ENCODE measurements around the gene ENO3. TPM values are rescaled to one million over a fixed set of nuclear protein-coding genes. Genes with fewer than 3 reads are reported as not detected.

Gene ENO3
- total RNA-seq, 1 experiment from 2014 or later = 29.0 TPM

GRCh38 chr17:4938688-4939545 lies 12.0 kb upstream of the ENO3 start:
- Histone ChIP-seq H3K4me1 (replicated peaks; ENCODE audit: insufficient read depth) (peaks cover 30% of the 10 kb centered on the region), H4K20me1 (ENCODE audit: insufficient read depth) (peaks cover 4% of the 10 kb centered on the region), H3K27ac (peak overlapping the region; percentile 87), H3K9me3 (ENCODE audit: insufficient read depth, low read depth) (no peaks in the 10 kb centered on the region), H3K79me2 (ENCODE audit: low read depth) (peaks cover 52% of the 10 kb centered on the region), H3K36me3 (ENCODE audit: low read depth) (peaks cover 18% of the 10 kb centered on the region), H3F3A (ENCODE audit: insufficient read depth, low read depth) (peaks cover 61% of the 10 kb centered on the region), H3K27me3 (ENCODE audit: insufficient read depth, low read depth) (no peaks in the 10 kb centered on the region), H3K4me2 (peak overlapping the region; percentile 100), H2AFZ (peak overlapping the region; percentile 92), H3K4me3 (peak overlapping the region; percentile 93), H3K9me2 (ENCODE audit: insufficient read depth) (no peaks in the 10 kb centered on the region)
- CTCF ChIA-PET = interaction anchor here (0.6 to 0.7 kb wide), 2 partner anchors 16 to 156 kb away, joined by 3 to 6 read pairs; no protein-coding TSS in a partner anchor
- no peak for DNase-seq
- TF ChIP-seq CTCF (conservative IDR thresholded peaks at IDR 0.05) (no peak), EZH2 (IDR thresholded peaks at IDR 0.05; ENCODE audit: low read depth) (no peak)
- POLR2A ChIA-PET (ENCODE audit: unreplicated experiment) = interaction anchor here (2.3 kb wide), 1 partner anchor 28 kb away, joined by 19 read pairs; the partner anchor contains the start of gene SPAG7
- intact Hi-C loops (cut with micrococcal nuclease; ENCODE audit: unreplicated experiment) = loop anchor here (1.0 kb wide), 1 partner anchor 30 kb away; no protein-coding TSS in a partner anchor
- BruUV-seq (replicated peaks) = TSS peak; percentile 5

GRCh38 chr17:4939546-4939795 lies 11.4 kb upstream of the ENO3 start:
- no TSS peak for BruUV-seq (replicated peaks)
- Histone ChIP-seq H2AFZ (peak overlapping the region; percentile 92), H4K20me1 (ENCODE audit: insufficient read depth) (peaks cover 8% of the 10 kb centered on the region), H3K4me3 (peak overlapping the region; percentile 93), H3K9me2 (ENCODE audit: insufficient read depth) (no peaks in the 10 kb centered on the region), H3F3A (ENCODE audit: insufficient read depth, low read depth) (peaks cover 61% of the 10 kb centered on the region), H3K9me3 (ENCODE audit: insufficient read depth, low read depth) (no peaks in the 10 kb centered on the region), H3K4me1 (replicated peaks; ENCODE audit: insufficient read depth) (peaks cover 24% of the 10 kb centered on the region), H3K4me2 (peak overlapping the region; percentile 100), H3K79me2 (ENCODE audit: low read depth) (peaks cover 58% of the 10 kb centered on the region), H3K36me3 (ENCODE audit: low read depth) (peaks cover 18% of the 10 kb centered on the region), H3K27ac (peak overlapping the region; percentile 87), H3K27me3 (ENCODE audit: insufficient read depth, low read depth) (no peaks in the 10 kb centered on the region)
- CTCF ChIA-PET = interaction anchor here (0.7 kb wide), 1 partner anchor 16 kb away, joined by 6 read pairs; no protein-coding TSS in a partner anchor
- POLR2A ChIA-PET (ENCODE audit: unreplicated experiment) = interaction anchor here (0.6 to 2.3 kb wide), 4 partner anchors 9 to 47 kb away, joined by 3 to 20 read pairs (median 16); partner anchors contain the start of genes PFN1 and SPAG7
- intact Hi-C loops (cut with micrococcal nuclease; ENCODE audit: unreplicated experiment) = loop anchor here (1.0 kb wide), 1 partner anchor 30 kb away; no protein-coding TSS in a partner anchor
- no peak for TF ChIP-seq EZH2 (IDR thresholded peaks at IDR 0.05; ENCODE audit: low read depth)
- no peak for TF ChIP-seq CTCF (conservative IDR thresholded peaks at IDR 0.05)
- no peak for DNase-seq

GRCh38 chr17:4939796-4940554 lies 10.9 kb upstream of the ENO3 start, which contains the start of the genes RNF167 and SLC25A11:
Gene RNF167 (plus strand): TSS chr17:4940268. CDS start chr17:4940910, 642 bp downstream.
Gene SLC25A11 (minus strand): TSS chr17:4940046. CDS start chr17:4939910, 136 bp downstream.
- POLR2A ChIA-PET (ENCODE audit: unreplicated experiment) = interaction anchor here (0.5 to 2.3 kb wide), 8 partner anchors 8 to 418 kb away, joined by 3 to 20 read pairs (median 10); partner anchors contain the start of genes PFN1 and SPAG7
- intact Hi-C loops (cut with micrococcal nuclease; ENCODE audit: unreplicated experiment) = loop anchor here (1.0 to 10.0 kb wide), 4 partner anchors 9 to 105 kb away; partner anchors contain the start of genes MINK1 and SPAG7
- BruUV-seq (replicated peaks) = no TSS peak

More at GRCh38 chr17:4939796-4940554, 10.9 kb upstream of the ENO3 start, which contains the start of the genes RNF167 and SLC25A11:
- DNase-seq = peak; percentile 98
- Histone ChIP-seq H3K4me1 (replicated peaks; ENCODE audit: insufficient read depth) (peaks cover 24% of the 10 kb centered on the region), H3K4me2 (peak within 1 kb of the TSS; percentile 100), H3K4me3 (peak within 1 kb of the TSS; percentile 93), H3K27me3 (ENCODE audit: insufficient read depth, low read depth) (no peaks in the 10 kb centered on the region), H4K20me1 (ENCODE audit: insufficient read depth) (peaks cover 13% of the 10 kb centered on the region), H3K36me3 (ENCODE audit: low read depth) (peaks cover 21% of the 10 kb centered on the region), H3K9me3 (ENCODE audit: insufficient read depth, low read depth) (no peaks in the 10 kb centered on the region), H2AFZ (peak within 1 kb of the TSS; percentile 92), H3K9me2 (ENCODE audit: insufficient read depth) (no peaks in the 10 kb centered on the region), H3K79me2 (ENCODE audit: low read depth) (peaks cover 63% of the 10 kb centered on the region), H3K27ac (peak within 1 kb of the TSS; percentile 87), H3F3A (ENCODE audit: insufficient read depth, low read depth) (peaks cover 61% of the 10 kb centered on the region)
- no peak for TF ChIP-seq EZH2 (IDR thresholded peaks at IDR 0.05; ENCODE audit: low read depth)
- no peak for TF ChIP-seq CTCF (conservative IDR thresholded peaks at IDR 0.05)
- CTCF ChIA-PET = interaction anchor here (0.7 to 1.4 kb wide), 4 partner anchors 17 to 150 kb away, joined by 3 to 16 read pairs (median 5); no protein-coding TSS in a partner anchor

All from PC-9 (cell line).